Stimulated activated CD4-positive, alpha-beta T cell treated with anti-CD3 and anti-CD28 coated beads, Interleukin-12 subunit alpha, Interleukin-12 subunit beta, amount 100 ng/mL, for 48 hours (primary cell): ENCODE data around the gene DLGAP1.
A peak's percentile ranks its signal among the peaks of the same experiment; 100 is the strongest.

Experiments
- DNase-seq, 3 donors: peaks; one replicate each; pipeline ENCODE4 v3.0.0-alpha.2; 2020; ENCODE audit warnings: low read depth in 2 of 3, low spot score in 1 of 3

The DLGAP1 gene

DNA sequence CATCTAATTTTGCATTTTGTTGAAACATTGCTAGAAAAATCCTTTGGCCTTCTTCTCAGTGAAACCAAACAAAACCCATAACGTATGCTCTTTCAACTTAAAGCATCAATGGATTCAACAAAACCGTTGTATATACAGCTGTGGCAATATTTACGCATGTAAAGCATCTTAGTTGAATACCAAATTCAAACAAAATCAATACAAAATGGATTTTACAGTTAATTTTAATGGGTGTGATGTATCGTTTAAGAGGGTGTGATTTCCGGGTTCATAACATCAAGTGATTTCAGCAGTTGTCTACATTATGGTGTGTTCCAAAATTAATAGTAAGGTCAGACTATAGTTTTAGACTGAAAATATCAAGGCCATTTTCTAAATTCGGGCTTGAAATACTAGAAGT, 806.9 kb downstream of the DLGAP1 start:
- no peak for DNase-seq

GRCh38 chr18:3647636-3648035, 807.5 kb downstream of the DLGAP1 start:
- DNase-seq: no peak

GRCh38 chr18:3645384-3646156, 809.5 kb downstream of the DLGAP1 start:
- DNase-seq: no peak

- DNase-seq: no peak
These were observed 820.7 kb downstream of the DLGAP1 start for GRCh38 chr18:3634250-3634939.

DNA sequence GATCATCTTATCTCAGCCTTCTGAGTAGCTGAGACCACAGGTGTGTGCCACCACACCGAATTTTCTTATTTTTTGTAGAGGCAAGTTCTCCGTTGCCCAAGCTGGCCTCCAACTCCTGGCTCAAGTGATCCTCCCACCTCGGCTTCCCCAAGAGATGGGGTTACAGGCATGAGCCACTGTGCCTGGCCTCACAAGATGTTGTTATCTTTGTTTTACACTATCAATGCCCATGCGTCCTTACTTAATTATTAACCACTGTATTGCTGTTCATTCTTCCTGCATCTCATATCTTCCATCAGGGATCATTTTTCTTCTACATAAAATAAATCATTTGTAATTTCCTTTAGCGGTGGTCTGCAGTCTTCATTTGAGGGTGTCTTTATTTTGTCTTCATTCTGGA, 823.2 kb downstream of the DLGAP1 start:
- DNase-seq: no peak

- no peak for DNase-seq
These were observed 828.1 kb downstream of the DLGAP1 start for GRCh38 chr18:3626929-3627458.

DNA sequence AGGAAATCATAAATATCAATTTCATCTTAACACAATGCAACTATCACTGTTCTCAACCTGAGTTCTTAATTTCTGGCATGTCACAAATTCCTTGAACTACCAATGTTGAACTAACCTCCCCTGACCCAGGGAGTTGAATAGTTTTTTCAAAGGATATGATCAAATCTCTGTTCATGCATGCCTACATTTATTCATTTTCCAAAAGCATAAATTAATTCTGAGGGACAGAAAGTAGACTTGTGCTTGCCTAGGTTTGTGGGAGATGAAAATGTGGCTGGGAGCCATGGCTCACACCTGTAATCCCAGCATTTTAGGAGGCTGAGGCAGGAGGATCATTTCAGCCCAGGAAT, 829.4 kb downstream of the DLGAP1 start:
- DNase-seq: no peak

DNA sequence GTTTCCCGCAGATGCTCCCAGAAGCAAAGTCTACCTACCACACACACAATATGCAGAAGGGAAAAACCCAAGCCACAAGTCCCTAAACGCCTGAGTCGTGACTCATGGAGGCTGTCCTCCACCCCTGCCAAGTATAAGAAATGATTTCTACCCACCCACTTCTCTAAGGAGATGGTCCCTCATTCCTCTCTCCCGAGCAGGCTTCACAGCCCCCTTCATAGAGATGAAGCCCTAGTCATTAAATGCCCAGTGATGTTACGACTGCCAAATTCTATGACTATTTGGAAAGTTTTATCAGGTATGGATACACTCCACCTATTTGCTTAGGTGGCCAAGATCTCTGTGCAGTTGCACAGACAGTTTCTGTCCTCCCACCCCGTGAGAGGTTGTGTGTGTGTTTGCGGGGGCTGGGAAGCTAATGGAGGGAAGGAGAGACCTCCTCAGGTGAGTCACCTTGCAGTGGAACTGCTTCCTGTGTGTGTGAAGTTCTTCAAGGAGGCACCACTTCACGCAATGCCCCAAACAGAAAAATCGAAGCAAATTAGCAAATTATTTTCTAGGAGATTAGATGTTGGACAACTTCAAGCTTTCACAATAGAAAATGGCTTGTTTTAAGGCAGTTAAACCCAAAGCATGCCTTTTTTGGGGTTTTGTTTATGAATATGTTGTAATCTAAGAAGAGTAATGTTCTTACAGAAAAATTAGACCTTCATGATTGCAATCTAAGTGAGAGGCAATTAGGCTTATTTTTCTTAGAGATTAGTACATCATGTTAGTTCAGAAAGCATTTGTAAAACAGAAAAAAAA, 830.0 kb downstream of the DLGAP1 start:
- DNase-seq: peak; percentile 54 to 64 (median 59)

DNA sequence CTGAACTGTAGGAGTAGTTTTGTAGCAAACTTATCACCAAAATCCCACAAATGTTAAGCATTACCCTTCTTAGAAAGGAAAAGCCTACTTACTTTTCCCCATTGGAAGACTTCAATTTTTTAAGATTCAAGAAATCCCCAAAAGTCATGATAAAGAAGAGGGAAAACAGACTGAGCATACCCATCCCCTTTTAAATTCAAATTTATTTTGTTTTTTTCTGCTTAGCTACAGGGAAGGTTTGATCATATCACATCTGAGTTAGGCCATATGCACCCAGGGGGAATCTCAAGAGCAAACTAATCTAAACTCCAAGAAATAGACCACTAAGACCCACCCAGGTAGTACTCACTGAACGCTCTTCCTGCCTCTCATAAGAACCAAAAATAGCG, 830.6 kb downstream of the DLGAP1 start:
- DNase-seq: no peak

- no peak for DNase-seq
These were observed 831.1 kb downstream of the DLGAP1 start for GRCh38 chr18:3623769-3624545.

DNA sequence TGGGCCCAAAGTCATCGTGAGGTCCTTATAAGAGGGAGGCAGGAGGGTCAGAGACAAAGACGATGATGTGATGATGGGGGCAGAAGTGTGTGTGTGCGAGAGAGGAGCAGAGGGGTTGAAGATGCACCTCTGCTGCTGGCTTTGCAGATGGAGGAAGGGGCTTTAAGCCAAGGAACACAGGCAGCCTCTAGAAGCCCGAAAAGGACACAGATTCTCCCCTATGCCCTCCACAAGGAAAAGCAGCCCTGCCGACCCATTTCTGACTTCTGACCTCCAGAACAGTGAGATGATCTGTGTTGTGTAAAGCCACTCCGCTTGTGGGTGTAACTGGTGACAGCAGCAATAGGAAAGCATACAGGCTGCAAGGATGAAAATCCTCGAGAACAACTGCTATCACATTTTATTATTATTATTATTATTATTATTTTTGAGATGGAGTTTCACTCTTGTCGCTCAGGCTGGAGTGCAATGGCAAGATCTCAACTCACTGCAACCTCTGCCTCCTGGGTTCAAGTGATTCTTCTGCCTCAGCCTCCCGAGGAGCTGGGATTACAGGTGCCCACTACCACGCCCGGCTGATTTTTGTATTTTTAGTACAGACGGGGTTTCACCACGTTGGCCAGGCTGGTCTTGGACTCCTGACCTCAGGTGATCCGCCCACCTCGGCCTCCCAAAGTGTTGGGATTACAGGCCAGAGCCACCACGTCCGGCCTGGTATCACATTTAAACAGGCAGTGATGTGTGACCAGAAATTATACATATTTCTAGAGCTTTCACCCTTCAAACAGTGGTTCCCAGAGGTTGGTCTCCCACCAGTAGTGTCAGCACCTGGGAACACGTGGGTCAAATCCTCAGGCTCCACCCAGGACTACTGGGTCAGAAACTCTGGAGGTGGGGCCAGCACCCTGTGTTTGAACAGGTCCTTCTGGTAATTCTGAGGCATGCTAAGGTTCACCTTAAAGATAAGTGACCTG, 834.7 kb downstream of the DLGAP1 start:
- DNase-seq: no peak

GRCh38 chr18:3619746-3620145, 835.4 kb downstream of the DLGAP1 start:
- DNase-seq: no peak

GRCh38 chr18:3619222-3619621, 835.9 kb downstream of the DLGAP1 start:
- no peak for DNase-seq

DNA sequence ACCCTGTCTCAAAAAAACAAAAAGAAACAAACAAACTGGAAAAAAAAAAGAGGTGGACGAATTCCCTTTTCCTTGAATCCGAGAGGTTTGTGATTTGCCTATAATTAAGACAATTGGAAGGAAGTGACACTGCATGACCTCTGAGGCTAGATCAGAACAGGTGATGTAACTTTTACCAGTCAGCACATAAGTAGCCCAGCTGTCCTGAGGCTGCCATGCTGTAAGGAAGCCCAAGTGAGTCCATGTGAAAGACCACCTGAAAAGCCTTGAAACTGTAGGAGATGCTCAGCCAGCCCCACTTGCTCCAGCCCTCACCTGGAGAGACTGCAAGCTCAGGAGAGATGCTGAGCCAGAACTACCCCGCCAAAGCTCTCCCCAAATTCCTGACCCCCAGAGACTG, 838.4 kb downstream of the DLGAP1 start:
- DNase-seq: no peak

- no peak for DNase-seq
These were observed 839.0 kb downstream of the DLGAP1 start for GRCh38 chr18:3616142-3616541.

DNA sequence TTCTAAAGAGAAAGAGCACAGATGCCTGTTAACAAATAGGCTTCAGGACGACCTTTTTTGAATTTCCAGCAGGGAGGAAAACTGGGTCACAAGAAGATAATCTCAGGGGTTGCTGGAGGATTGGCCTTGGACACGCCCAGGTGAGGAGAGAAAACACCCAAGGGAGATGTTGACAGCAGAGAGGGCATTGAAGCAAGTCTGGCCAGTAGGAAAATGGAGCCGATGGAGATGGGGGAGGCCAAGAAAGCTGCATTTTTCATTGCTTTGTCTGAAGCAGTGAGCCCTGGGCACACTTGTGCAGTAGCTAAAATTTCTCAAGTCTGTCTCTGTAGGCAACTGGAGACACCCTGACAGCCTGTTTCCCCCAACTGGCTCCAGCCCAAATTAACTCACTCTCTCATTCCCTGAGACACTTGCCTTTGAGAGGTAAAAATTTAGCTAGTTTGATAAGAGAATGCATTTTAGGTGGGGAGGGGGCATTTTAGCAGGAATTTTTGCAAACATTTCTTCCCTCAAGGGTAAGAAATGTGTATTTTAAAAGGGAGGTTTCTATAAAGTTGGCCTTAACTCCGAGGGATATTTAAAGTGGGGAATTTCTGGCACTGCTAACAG, 839.6 kb downstream of the DLGAP1 start:
- no peak for DNase-seq

DNA sequence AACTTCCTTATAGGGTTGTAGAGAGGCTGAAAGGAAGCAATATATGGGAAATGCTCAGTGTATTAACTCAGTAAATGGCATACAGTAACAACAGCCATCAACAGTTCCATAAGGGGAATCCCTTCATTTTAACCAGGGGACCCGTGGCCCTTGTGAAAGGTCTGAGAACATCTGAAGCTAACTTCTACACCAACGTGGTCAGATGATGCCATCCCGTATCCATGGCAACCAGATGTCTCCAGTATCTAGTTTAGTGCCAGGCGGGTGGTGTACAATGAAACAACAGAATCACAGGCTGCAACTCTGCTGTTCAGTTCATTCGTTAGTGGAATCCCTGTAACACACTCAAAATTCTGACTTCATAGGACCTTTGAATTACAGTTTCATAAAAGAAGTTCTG, 842.8 kb downstream of the DLGAP1 start:
- DNase-seq: no peak

DNA sequence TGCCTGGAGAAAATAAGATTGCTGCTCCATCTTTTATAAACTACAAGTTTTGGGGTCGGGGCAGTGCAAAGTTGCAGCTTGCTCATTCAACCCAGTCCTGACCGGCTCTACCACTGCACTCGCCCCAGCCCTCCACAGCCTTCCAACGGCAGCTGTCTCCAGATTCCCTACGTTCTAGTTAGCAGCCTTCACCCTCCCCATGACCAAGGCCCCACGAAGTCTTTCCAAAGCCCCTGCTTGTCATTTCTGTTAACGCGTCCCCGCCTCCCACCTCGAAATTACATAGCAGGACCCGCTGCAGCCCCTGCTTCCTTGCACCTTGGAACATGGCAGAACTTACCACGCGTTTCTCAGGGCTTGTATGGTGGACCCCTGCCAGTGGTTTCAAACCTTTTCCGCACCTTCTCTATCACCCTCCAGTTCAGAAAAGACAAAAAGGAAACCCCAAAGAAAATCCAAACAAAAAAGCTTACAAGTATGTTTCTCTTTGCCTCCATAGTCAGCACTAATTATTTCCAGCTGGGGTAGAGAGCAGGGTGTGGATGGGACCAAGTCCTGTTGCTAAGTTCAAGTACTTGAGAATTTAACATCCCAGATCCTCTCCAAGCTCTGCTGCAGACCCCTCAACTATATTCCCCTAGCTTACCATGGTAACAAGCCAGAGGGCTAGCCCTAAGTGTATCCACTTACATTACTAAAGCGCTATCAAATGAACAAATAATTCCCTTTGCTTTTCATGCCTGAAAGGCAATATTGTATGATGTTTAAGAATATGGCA, 843.6 kb downstream of the DLGAP1 start:
- no peak for DNase-seq

GRCh38 chr18:3610813-3611212, 844.3 kb downstream of the DLGAP1 start:
- DNase-seq: no peak
